Heart left ventricle (tissue), 16 donors: ENCODE measurements around the gene SLC43A3. TPM values are rescaled to one million over a fixed set of nuclear protein-coding genes. Genes with fewer than 3 reads are reported as not detected.

Experiments used
- ATAC-seq, 4 donors: fragments of 200-7000 bp; cut with Tn5 transposase; one replicate each; pipeline ENCODE4 v1.9.1; 2020 to 2022; ENCODE audit warnings: moderate library complexity in 4 of 4, mild to moderate bottlenecking in 3 of 4, moderate number of reproducible peaks in 1 of 4
- DNase-seq, 5 donors: peaks; one replicate each; pipeline ENCODE4 v3.0.0-alpha.2; 2020
- H3K27ac ChIP-seq, 12 donors: fragments of 200-600 bp; sonication (generic) in 4 of 12; one replicate each; pipeline versions ENCODE4 v1.5.0 to v1.8.0; 2016 to 2022; ENCODE audit warnings: mild to moderate bottlenecking in 2 of 12
- H3K27me3 ChIP-seq, 9 donors: fragments of 200-600 bp; sonication (generic) in 2 of 9; one replicate each; pipeline versions ENCODE4 v1.5.1 to v1.8.0; 2016 to 2022; ENCODE audit warnings: mild to moderate bottlenecking in 3 of 9
- H3K36me3 ChIP-seq, 9 donors: fragments of 200-600 bp; sonication (generic) in 2 of 9; one replicate each; pipeline versions ENCODE4 v1.5.0 to v1.8.0; 2018 to 2022; ENCODE audit warnings: mild to moderate bottlenecking in 2 of 9
- H3K4me1 ChIP-seq, 12 donors: fragments of 200-600 bp; sonication (generic) in 4 of 12; one replicate each; pipeline versions ENCODE4 v1.5.0 to v1.8.0; 2016 to 2022; ENCODE audit warnings: mild to moderate bottlenecking in 3 of 12
- H3K4me3 ChIP-seq, 12 donors: fragments of 200-600 bp; sonication (generic) in 4 of 12; one replicate each; pipeline versions ENCODE4 v1.5.0 to v1.8.0; 2017 to 2022; ENCODE audit warnings: mild to moderate bottlenecking in 9 of 12, moderate library complexity in 4 of 12
- H3K9me3 ChIP-seq, 12 donors: fragments of 200-600 bp; sonication (generic) in 4 of 12; one replicate each; pipeline versions ENCODE4 v1.5.0 to v1.8.0; 2016 to 2022; ENCODE audit warnings: mild to moderate bottlenecking in 1 of 12
- CTCF ChIP-seq, 12 donors: fragments of 200-600 bp; sonication (generic) in 4 of 12; IDR thresholded peaks; one replicate each; pipeline versions ENCODE4 v1.5.0 to v1.8.0; 2018 to 2022; ENCODE audit warnings: antibody characterized with exemption in 12 of 12, mild to moderate bottlenecking in 5 of 12
- POLR2A ChIP-seq, 2 donors: fragments of 450-650 bp; IDR thresholded peaks; one replicate each; pipeline ENCODE4 v1.6.1; 2017; ENCODE audit warnings: antibody characterized with exemption in 2 of 2, mild to moderate bottlenecking in 2 of 2, moderate library complexity in 2 of 2
- WGBS, 4 donors: extraction: QIAGEN DNeasy Blood & Tissue Kit in 2 of 4; methylation state at CpG; one replicate each; pipeline versions ENCODE4 v1.1.5 to v1.1.7; 2013 to 2018; 5-methylcytosine and 5-hydroxymethylcytosine counted together
- intact Hi-C, 10 donors: fragments of 100-400 bp; cut with DNase I; formaldehyde crosslinking; loops; one replicate each; pipeline versions ENCODE4 v1.11.1 to v1.14.2; 2022
- polyA plus RNA-seq, 2 donors: library from polyadenylated mRNA; stranded (reverse); fragments of 200-250 nt; gene quantifications; one replicate each; pipeline ENCODE4 v1.2.3, GENCODE V29; 2013
- total RNA-seq, 9 donors: library from RNA; depleted of rRNA in 2 of 9; stranded (reverse); fragments of >200 nt in 2 of 9; fragmentation: NEBNext Ultra II Directional in 3 of 9; extraction: Animal tissue kit (Norgen Biotek cat#: 25700) in 3 of 9; gene quantifications; one replicate each; pipeline versions ENCODE4 v1.1.0 to v1.2.4, GENCODE V29; 2016 to 2023
- donor health status: ischemic (EF 13 %, LVEDD 7.1; RV severe dilation, severe dysfunction).
- donor health status: healthy with polysubstance abuse.
- donor health status: DM: no; HTN: yes; CAD: no.
- donor health status: DM: no; HTN: no; CAD: no.
- donor health status: ischemic (EF 25% LVEDD 6.9; RV normal size, moderate dysfunction).
- donor health status: ischemic (EF 25% LVEDD 5.7; RV mildly dilated, moderate dysfunction).
- donor health status: healthy.
- donor health status: DM: yes; HTN: yes; CAD: no.
- donor health status: ischemic (EF 35%, LVEDD 5.7; RV mildly dilated, moderate dysfunction).
- donor health status: nonischemic (EF 11% LVEDD 7.7; RV severe dilation, severe dysfunction).
- donor health status: DM: yes; HTN: yes; CAD: no.
- donor health status: PGD.
- donor health status: ischemic (EF 29% LVEDD 5.4; RV normal size, mild dysfunction).
- donor health status: nonischemic (EF 23%, LVEDD 6.1; RV moderate dilation, normal function).

The SLC43A3 gene
- total and polyA plus RNA-seq, 11 donors, result 13.5 to 56.9 (median 23.6) TPM

DNA sequence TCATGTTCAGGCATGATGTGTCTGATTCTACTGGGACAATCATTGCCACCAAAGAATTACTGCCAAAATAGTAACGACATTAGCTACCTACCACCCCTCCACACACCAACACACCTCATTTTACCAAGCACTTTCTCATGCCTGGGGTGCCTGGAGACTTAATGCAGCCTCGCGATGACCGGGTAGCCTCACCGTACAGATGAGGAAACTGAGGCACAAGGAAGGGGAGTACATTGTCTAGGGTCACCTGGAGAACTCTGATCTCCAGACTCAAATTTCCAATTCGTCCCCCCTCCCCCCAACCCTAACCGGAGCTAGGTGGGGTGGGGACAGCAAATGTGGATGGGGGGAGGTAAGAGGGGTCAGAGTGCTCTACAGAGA lies 30.7 kb upstream of the SLC43A3 start:
- no peak overlapping the region for H3K27ac ChIP-seq
- ATAC-seq, result peak in 1 of 4 donors; percentile 3
- WGBS, 4 donors, result 8 to 31% (median 15%) methylated on average over 7 of the region's 7 CpGs
- DNase-seq, result no peak
- H3K4me1 ChIP-seq, result peaks cover 3 to 43% (median 25%) of the 10 kb centered on the region in 12 donors
- peaks cover 9 to 50% (median 32%) of the 10 kb centered on the region in 9 donors for H3K27me3 ChIP-seq
- no peaks in the 10 kb centered on the region for H3K36me3 ChIP-seq
- no peak for TF ChIP-seq POLR2A (IDR thresholded peaks at IDR 0.05)
- peak in 2 of 12 donors; percentile 5 to 10 for TF ChIP-seq CTCF (IDR thresholded peaks at IDR 0.05)
- intact Hi-C loops, result loop anchor here (1.0 to 10.0 kb wide), 15 partner anchors 21 to 1067 kb away; partner anchors contain the start of gene YPEL4 (in 4 of the 10)
- H3K9me3 ChIP-seq, result no peaks in the 10 kb centered on the region
- H3K4me3 ChIP-seq, result peak overlapping the region in 3 of 12 donors; percentile 4 to 44 (median 19)

GRCh38 chr11:57456960-57457642 lies 30.2 kb upstream of the SLC43A3 start:
- no peaks in the 10 kb centered on the region for H3K36me3 ChIP-seq
- peaks cover 9 to 47% (median 32%) of the 10 kb centered on the region in 9 donors for H3K27me3 ChIP-seq
- WGBS, 4 donors, result 7 to 11% (median 9%) methylated on average over 19 of the region's 19 CpGs
- no peaks in the 10 kb centered on the region for H3K9me3 ChIP-seq
- DNase-seq (peak; percentile 87 to 95 (median 89)), ATAC-seq (peak; percentile 57 to 89 (median 86))
- intact Hi-C loops, result loop anchor here (1.0 to 10.0 kb wide), 11 partner anchors 70 to 1068 kb away; partner anchors contain the start of gene YPEL4 (in 4 of the 10)
- peak overlapping the region in 2 of 12 donors; percentile 4 to 19 for H3K4me3 ChIP-seq
- peaks cover 3 to 43% (median 25%) of the 10 kb centered on the region in 12 donors for H3K4me1 ChIP-seq
- no peak overlapping the region for H3K27ac ChIP-seq
- TF ChIP-seq CTCF (IDR thresholded peaks at IDR 0.05) (peak; percentile 98 to 100 (median 98)), POLR2A (IDR thresholded peaks at IDR 0.05) (no peak)

GRCh38 chr11:57453543-57454177 lies 26.7 kb upstream of the SLC43A3 start:
- ATAC-seq, result no peak
- WGBS, 4 donors, result 73 to 88% (median 83%) methylated on average over 1 to 2 of the region's 2 CpGs
- intact Hi-C loops, result loop anchor here in 6 of 10 donors (10.0 kb wide), 4 partner anchors 109 to 1071 kb away; partner anchors contain the start of gene YPEL4 (in 4 of the 6)

More at GRCh38 chr11:57453543-57454177, 26.7 kb upstream of the SLC43A3 start:
- no peaks in the 10 kb centered on the region for H3K36me3 ChIP-seq
- no peak for DNase-seq
- TF ChIP-seq POLR2A (IDR thresholded peaks at IDR 0.05) (no peak), CTCF (IDR thresholded peaks at IDR 0.05) (no peak)
- H3K4me1 ChIP-seq, result peaks cover 0 to 17% (median 11%) of the 10 kb centered on the region in 12 donors
- no peaks in the 10 kb centered on the region for H3K9me3 ChIP-seq
- no peak overlapping the region for H3K27ac ChIP-seq
- no peak overlapping the region for H3K4me3 ChIP-seq
- peaks cover 0 to 13% (median 9%) of the 10 kb centered on the region in 9 donors for H3K27me3 ChIP-seq
